Vagina (tissue), 2 donors: ENCODE data around the gene RC3H2. TPM values are rescaled to one million over a fixed set of nuclear protein-coding genes. Genes with fewer than 3 reads are reported as not detected.
A peak's percentile ranks its signal among the peaks of the same experiment; 100 is the strongest.

Experiments
- DNase-seq, 2 donors: peaks; one replicate each; pipeline ENCODE4 v3.0.0-alpha.2; 2017; ENCODE audit errors: extremely low spot score in 2 of 2
- H3K27ac ChIP-seq: fragments of 200-600 bp; sonication (generic); one replicate; pipeline ENCODE4 v1.5.1; 2019
- H3K27me3 ChIP-seq: fragments of 200-600 bp; sonication (generic); one replicate; pipeline ENCODE4 v1.5.1; 2019
- H3K36me3 ChIP-seq, 2 donors: fragments of 200-600 bp; sonication (generic); one replicate each; pipeline ENCODE4 v1.5.1; 2017 to 2019
- H3K4me1 ChIP-seq: fragments of 200-600 bp; sonication (generic); one replicate; pipeline ENCODE4 v1.5.1; 2019
- H3K4me3 ChIP-seq, 2 donors: fragments of 200-600 bp; sonication (generic); 1 replicate in 1 of 2; 2 replicates in 1 of 2; pipeline ENCODE4 v1.5.1; 2016 to 2019
- H3K9me3 ChIP-seq: fragments of 200-600 bp; sonication (generic); one replicate; pipeline ENCODE4 v1.5.1; 2019
- CTCF ChIP-seq, 3 experiments: fragments of 450-650 bp in 2 of 3; fragments of 200-600 bp in 1 of 3; sonication (generic) in 1 of 3; IDR thresholded peaks; one replicate each; pipeline ENCODE4 v1.5.1; 2017 to 2019; ENCODE audit warnings: antibody characterized with exemption in 3 of 3, mild to moderate bottlenecking in 2 of 3, moderate library complexity in 2 of 3
- POLR2A ChIP-seq, 2 donors: fragments of 450-650 bp; IDR thresholded peaks; one replicate each; pipeline ENCODE4 v1.6.1; 2017; ENCODE audit warnings: antibody characterized with exemption in 2 of 2, mild to moderate bottlenecking in 2 of 2, moderate library complexity in 2 of 2
- POLR2AphosphoS5 ChIP-seq, 2 donors: sonication (generic); formaldehyde crosslinking; IDR thresholded peaks; one replicate each; pipeline ENCODE4 v1.9.0; 2017; ENCODE audit warnings: antibody characterized with exemption in 2 of 2, mild to moderate bottlenecking in 2 of 2, low read depth in 1 of 2; ENCODE audit not compliant: insufficient read depth in 1 of 2
- intact Hi-C: fragments of 100-400 bp; cut with DNase I; formaldehyde crosslinking; loops from one replicate; pipeline ENCODE4 v1.15.1; 2023
- total RNA-seq: library from RNA; depleted of rRNA; stranded (reverse); fragments of >200 nt; gene quantifications from one replicate; pipeline ENCODE4 v1.2.3, GENCODE V29; 2016

Gene RC3H2
- total RNA-seq, 1 donor from 2014 or later, result 37.6 TPM

GRCh38 chr9:122931226-122932121 is 26.3 kb upstream of the RC3H2 start, which contains the start of gene ZBTB26:
ZBTB26 (minus strand) TSS chr9:122931512; CDS start chr9:122919934, 11,578 bp downstream.
- Histone ChIP-seq H3K4me1 (peaks cover 43% of the 10 kb centered on the region), H3K36me3 (peaks cover 0 to 2% of the 10 kb centered on the region in 2 donors), H3K9me3 (no peaks in the 10 kb centered on the region), H3K27me3 (no peaks in the 10 kb centered on the region), H3K4me3 (peak within 1 kb of the TSS; percentile 84 to 89), H3K27ac (peak within 1 kb of the TSS; percentile 84)
- intact Hi-C loops, result no loop called here
- DNase-seq, result peak in 1 of 2 donors; percentile 96
- TF ChIP-seq POLR2AphosphoS5 (IDR thresholded peaks at IDR 0.05; ENCODE audit: insufficient read depth in 1 of 2, low read depth in 1 of 2) (peak; percentile 87 to 95), CTCF (IDR thresholded peaks at IDR 0.05) (no peak)

GRCh38 chr9:122930541-122931225 is 25.5 kb upstream of the RC3H2 start:
- H3K36me3 ChIP-seq, result no peaks in the 10 kb centered on the region
- peak overlapping the region; percentile 84 to 89 for H3K4me3 ChIP-seq
- no peak for DNase-seq
- no peaks in the 10 kb centered on the region for H3K9me3 ChIP-seq
- intact Hi-C loops, result no loop called here
- peaks cover 43% of the 10 kb centered on the region for H3K4me1 ChIP-seq
- H3K27me3 ChIP-seq, result no peaks in the 10 kb centered on the region
- peak overlapping the region; percentile 84 for H3K27ac ChIP-seq
- TF ChIP-seq POLR2A (IDR thresholded peaks at IDR 0.05) (no peak), CTCF (IDR thresholded peaks at IDR 0.05) (no peak), POLR2AphosphoS5 (IDR thresholded peaks at IDR 0.05; ENCODE audit: insufficient read depth in 1 of 2, low read depth in 1 of 2) (no peak)

GRCh38 chr9:122929796-122930354 is 24.7 kb upstream of the RC3H2 start:
- H3K27ac ChIP-seq, result no peak overlapping the region
- H3K36me3 ChIP-seq, result no peaks in the 10 kb centered on the region

GRCh38 chr9:122923947-122924346 is 18.8 kb upstream of the RC3H2 start:
- no peak for DNase-seq
- Histone ChIP-seq H3K36me3 (no peaks in the 10 kb centered on the region), H3K27ac (no peak overlapping the region), H3K4me3 (no peak overlapping the region), H3K4me1 (no peaks in the 10 kb centered on the region), H3K9me3 (no peaks in the 10 kb centered on the region), H3K27me3 (no peaks in the 10 kb centered on the region)
- intact Hi-C loops, result no loop called here
- TF ChIP-seq POLR2AphosphoS5 (IDR thresholded peaks at IDR 0.05; ENCODE audit: insufficient read depth in 1 of 2, low read depth in 1 of 2), result no peak
- no peak for TF ChIP-seq CTCF (IDR thresholded peaks at IDR 0.05)
- TF ChIP-seq POLR2A (IDR thresholded peaks at IDR 0.05), result no peak

More at GRCh38 chr9:122929796-122930354, 24.7 kb upstream of the RC3H2 start:
- H3K27me3 ChIP-seq, result no peaks in the 10 kb centered on the region
- no peak for DNase-seq
- TF ChIP-seq CTCF (IDR thresholded peaks at IDR 0.05) (no peak), POLR2AphosphoS5 (IDR thresholded peaks at IDR 0.05; ENCODE audit: insufficient read depth in 1 of 2, low read depth in 1 of 2) (no peak), POLR2A (IDR thresholded peaks at IDR 0.05) (no peak)
- intact Hi-C loops, result no loop called here
- H3K4me3 ChIP-seq, result peak overlapping the region in 1 of 2 donors; percentile 5
- no peaks in the 10 kb centered on the region for H3K9me3 ChIP-seq
- peaks cover 43% of the 10 kb centered on the region for H3K4me1 ChIP-seq
